ENCODE measurements around the gene TMEM175. TPM values are rescaled to one million over a fixed set of nuclear protein-coding genes. Genes with fewer than 3 reads are reported as not detected.
A peak's percentile ranks its signal among the peaks of the same experiment; 100 is the strongest.

The TMEM175 gene
- total and polyA plus RNA-seq, 9 of the 15 experiments (the other 6 are each of a cell fraction or from before 2014, with no cell fraction given) = 0.13 to 30.9 (median 9.4) TPM

DNA sequence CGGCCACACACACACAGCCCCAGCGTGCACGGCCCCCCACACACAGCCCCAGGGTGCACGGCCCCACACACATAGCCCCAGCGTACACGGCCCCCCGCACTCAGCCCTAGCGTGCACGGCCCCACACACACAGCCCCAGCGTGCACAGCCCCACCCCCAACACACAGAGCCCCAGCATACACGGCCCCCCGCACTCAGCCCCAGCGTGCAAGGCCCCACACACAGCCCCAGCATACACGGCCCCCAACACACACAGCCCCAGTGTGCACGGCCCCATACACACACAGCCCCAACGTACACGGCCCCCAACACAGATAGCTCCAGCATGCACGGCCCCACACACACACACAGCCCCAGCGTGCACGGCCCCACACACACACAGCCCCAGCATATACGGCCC lies 17.7 kb upstream of the TMEM175 start:
- no TSS peak for BruUV-seq (replicated peaks)
- TF ChIP-seq ARNT (IDR thresholded peaks at IDR 0.05) (no peak), POLR2G (IDR thresholded peaks at IDR 0.05; ENCODE audit: low read depth, low read length) (0 out of 2 replicates have a peak, but pooled peaks have one; percentile 23)
- CTCF ChIA-PET (ENCODE audit: low intra/inter-chr PET ratio) = no interaction called here
- DNase-seq (ENCODE audit: extremely low read depth in 1 of 4, low spot score in 3 of 4) = no peak
- in situ Hi-C loops (cut with MboI) (no loop called here), intact Hi-C loops (cut with micrococcal nuclease) (no loop called here)
- H3K27me3 ChIP-seq (ENCODE audit: control insufficient read depth in 2 of 2, insufficient read depth in 2 of 2, low read length in 2 of 2) = no peaks in the 10 kb centered on the region
- H3K4me3 ChIP-seq = no peak overlapping the region
- peaks cover 40% of the 10 kb centered on the region; the same call in 2 of the 3 replicates for H3K36me3 ChIP-seq (ENCODE audit: control insufficient read depth, insufficient read depth, low read length)
- peaks cover 6% of the 10 kb centered on the region; the same call in 1 of the 2 replicates for H4K20me1 ChIP-seq (replicated peaks; ENCODE audit: control insufficient read depth, insufficient read depth, low read length)
- no peak overlapping the region for H3K9ac ChIP-seq (ENCODE audit: insufficient read depth in 1 of 2, low read depth in 2 of 2, low read length in 2 of 2)
- peaks cover 52% of the 10 kb centered on the region for H3K79me2 ChIP-seq (ENCODE audit: control insufficient read depth, insufficient read depth, low read length)
- POLR2A ChIA-PET = no interaction called here
- FAIRE-seq = no peak
- ATAC-seq = no peak
- 95% methylated on average over 7 of the region's 21 CpGs for WGBS (ENCODE audit: insufficient coverage, low coverage, missing lambda C conversion rate)
- peaks cover 4% of the 10 kb centered on the region; the same call in 1 of the 2 replicates for H3K9me3 ChIP-seq (replicated peaks; ENCODE audit: control insufficient read depth, insufficient read depth, low read depth, low read length)
- no peak overlapping the region for H3K27ac ChIP-seq (ENCODE audit: extremely low read depth, low read depth, low read length)
- H3K4me2 ChIP-seq (ENCODE audit: insufficient read depth, low read length) = no peak overlapping the region
- H3K4me1 ChIP-seq (replicated peaks in 1 of 2; ENCODE audit: control insufficient read depth in 2 of 2, insufficient read depth in 2 of 2, low read length in 2 of 2) = peaks cover 0 to 24% of the 10 kb centered on the region in 2 experiments; a peak in 2 of 5 replicates
- H2AFZ ChIP-seq (ENCODE audit: low read depth, low read length) = no peak overlapping the region
- H3K9me1 ChIP-seq (ENCODE audit: control insufficient read depth, insufficient read depth, low read length) = no peaks in the 10 kb centered on the region

DNA sequence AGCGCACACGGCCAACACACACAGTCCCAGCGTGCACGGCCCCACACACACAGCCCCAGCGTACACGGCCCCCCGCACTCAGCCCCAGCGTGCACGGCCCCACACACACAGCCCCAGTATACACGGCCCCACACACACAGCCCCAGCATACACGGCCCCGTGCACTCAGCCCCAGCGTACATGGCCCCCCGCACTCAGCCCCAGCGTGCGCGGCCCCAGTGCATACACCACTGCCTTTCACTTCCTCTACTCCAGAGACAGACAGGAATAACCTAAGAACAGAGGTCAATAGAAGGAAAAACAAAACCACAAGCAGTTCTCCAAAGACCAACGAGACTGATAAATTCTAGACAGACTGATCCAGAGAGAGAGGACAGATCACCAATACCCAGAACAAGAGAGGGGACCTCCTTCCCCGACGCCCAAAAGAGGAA lies 17.2 kb upstream of the TMEM175 start:
- no peaks in the 10 kb centered on the region for H3K27me3 ChIP-seq (ENCODE audit: control insufficient read depth in 2 of 2, insufficient read depth in 2 of 2, low read length in 2 of 2)
- no TSS peak for BruUV-seq (replicated peaks)
- H3K79me2 ChIP-seq (ENCODE audit: control insufficient read depth, insufficient read depth, low read length) = peaks cover 57% of the 10 kb centered on the region
- DNase-seq (ENCODE audit: extremely low read depth in 1 of 4, low spot score in 3 of 4) (no peak), FAIRE-seq (no peak), ATAC-seq (peak; percentile 38; the same call in 1 of the 3 replicates)
- no peak overlapping the region for H2AFZ ChIP-seq (ENCODE audit: low read depth, low read length)
- no peaks in the 10 kb centered on the region for H3K9me1 ChIP-seq (ENCODE audit: control insufficient read depth, insufficient read depth, low read length)
- in situ Hi-C loops (cut with MboI) (no loop called here), intact Hi-C loops (cut with micrococcal nuclease) (no loop called here)
- H3K36me3 ChIP-seq (ENCODE audit: control insufficient read depth, insufficient read depth, low read length) = peaks cover 34% of the 10 kb centered on the region; the same call in 2 of the 3 replicates
- no peak overlapping the region for H3K4me3 ChIP-seq
- no peak overlapping the region for H3K4me2 ChIP-seq (ENCODE audit: insufficient read depth, low read length)
- H3K9ac ChIP-seq (ENCODE audit: insufficient read depth in 1 of 2, low read depth in 2 of 2, low read length in 2 of 2) = no peak overlapping the region
- POLR2A ChIA-PET = no interaction called here
- H3K27ac ChIP-seq (ENCODE audit: extremely low read depth, low read depth, low read length) = no peak overlapping the region
- TF ChIP-seq SPI1 (IDR thresholded peaks at IDR 0.05; ENCODE audit: borderline replicate concordance, low read depth, low read length) = 0 out of 2 replicates have a peak, but pooled peaks have one; percentile 3
- no peak for TF ChIP-seq ZNF146 (CRISPR knock-in tag; IDR thresholded peaks at IDR 0.05; ENCODE audit: unreplicated experiment)
- H3K9me3 ChIP-seq (replicated peaks; ENCODE audit: control insufficient read depth, insufficient read depth, low read depth, low read length) = peaks cover 4% of the 10 kb centered on the region; the same call in 1 of the 2 replicates
- H3K4me1 ChIP-seq (replicated peaks in 1 of 2; ENCODE audit: control insufficient read depth in 2 of 2, insufficient read depth in 2 of 2, low read length in 2 of 2) = peaks cover 0 to 24% of the 10 kb centered on the region in 2 experiments; a peak in 2 of 5 replicates
- peaks cover 6% of the 10 kb centered on the region; the same call in 1 of the 2 replicates for H4K20me1 ChIP-seq (replicated peaks; ENCODE audit: control insufficient read depth, insufficient read depth, low read length)
- 80% methylated on average over 18 of the region's 20 CpGs for WGBS (ENCODE audit: insufficient coverage, low coverage, missing lambda C conversion rate)
- CTCF ChIA-PET (ENCODE audit: low intra/inter-chr PET ratio) = no interaction called here

Data from K562 (cell line).